K562 (cell line): ENCODE measurements around the gene FGF23. TPM values are rescaled to one million over a fixed set of nuclear protein-coding genes. Genes with fewer than 3 reads are reported as not detected.

Experiments
- ATAC-seq: fragments of 200-7000 bp; cut with Tn5 transposase; 3 replicates; pipeline ENCODE4 v1.9.1; 2020; ENCODE audit warnings: moderate library complexity
- BruUV-seq: library from RNA; stranded (reverse); fragments of 400-500 nt; replicated peaks from 2 replicates; lab custom pipeline; 2021; lab: Mats Ljungman, UMichigan
- CTCF ChIA-PET: fragments of 300-600 bp; formaldehyde crosslinking; extraction: SDS; loops from one replicate; lab custom pipeline; 2021; ENCODE audit warnings: low intra/inter-chr PET ratio; lab: Yijun Ruan, JAX
- POLR2A ChIA-PET: fragments of 300-600, 350-650 bp; sonication (Branson Sonifier 250); formaldehyde crosslinking; extraction: SDS; loops from one replicate; lab custom pipeline; 2021; ENCODE audit warnings: antibody characterized with exemption, inconsistent platforms; lab: Yijun Ruan, JAX
- DNase-seq, 4 experiments: peaks; one replicate each; pipeline versions ENCODE4 v3.0.0 to v3.0.0-alpha.2; 2011 to 2018; ENCODE audit warnings: low spot score in 3 of 4, mixed read lengths in 3 of 4; ENCODE audit errors: extremely low read depth in 1 of 4
- FAIRE-seq: peaks from 2 replicates; lab custom pipeline; 2011; peaks lifted over from hg19 to GRCh38; lab: Jason Lieb, UNC
- H2AFZ ChIP-seq: 2 replicates; pipeline ENCODE4 v1.6.0; 2011; ENCODE audit warnings: low read depth, low read length, control low read depth, inconsistent platforms
- H3K27ac ChIP-seq: fragments of 200-600 bp; 3 replicates; pipeline ENCODE4 v1.8.0; 2011; ENCODE audit warnings: low read depth, mild to moderate bottlenecking, control low read depth, inconsistent platforms, low read length, moderate library complexity, mixed read lengths; ENCODE audit errors: extremely low read depth
- H3K27me3 ChIP-seq, 2 experiments: fragments of 300-600 bp in 1 of 2; 2 replicates in 1 of 2; 3 replicates in 1 of 2; pipeline versions ENCODE4 v1.6.0 to v1.8.0; 2011; ENCODE audit warnings: inconsistent platforms in 2 of 2, low read length in 2 of 2, mild to moderate bottlenecking in 1 of 2, mixed read lengths in 1 of 2, moderate library complexity in 1 of 2; ENCODE audit not compliant: control insufficient read depth in 2 of 2, insufficient read depth in 2 of 2
- H3K36me3 ChIP-seq: fragments of 300-600 bp; 3 replicates; pipeline ENCODE4 v1.8.0; 2011; ENCODE audit warnings: mild to moderate bottlenecking, low read length, inconsistent platforms; ENCODE audit not compliant: control insufficient read depth, insufficient read depth
- H3K4me1 ChIP-seq, 2 experiments: fragments of 200-600 bp in 1 of 2; replicated peaks in 1 of 2; 2 replicates in 1 of 2; 3 replicates in 1 of 2; pipeline versions ENCODE4 v1.5.1 to v1.8.0; 2011; ENCODE audit warnings: inconsistent platforms in 2 of 2, low read length in 2 of 2, mild to moderate bottlenecking in 1 of 2, mixed read lengths in 1 of 2, moderate library complexity in 1 of 2; ENCODE audit not compliant: control insufficient read depth in 2 of 2, insufficient read depth in 2 of 2
- H3K4me2 ChIP-seq: 2 replicates; pipeline ENCODE4 v1.6.1; 2011; ENCODE audit warnings: low read length, control low read depth, inconsistent platforms, mixed read lengths; ENCODE audit not compliant: insufficient read depth
- H3K4me3 ChIP-seq: fragments of 200-600 bp; sonication (generic), shearing (Covaris generic); 2 replicates; pipeline ENCODE4 v1.5.1; 2016; ENCODE audit warnings: control low read depth, inconsistent platforms
- H3K79me2 ChIP-seq: fragments of 200-600 bp; 3 replicates; pipeline ENCODE4 v1.8.0; 2011; ENCODE audit warnings: low read length, inconsistent platforms; ENCODE audit not compliant: control insufficient read depth, insufficient read depth
- H3K9ac ChIP-seq, 2 experiments: 2 replicates each; pipeline versions ENCODE4 v1.6.0 to v1.6.1; 2011; ENCODE audit warnings: low read depth in 2 of 2, low read length in 2 of 2, control low read depth in 1 of 2, inconsistent platforms in 1 of 2, mild to moderate bottlenecking in 1 of 2, mixed read lengths in 1 of 2; ENCODE audit not compliant: insufficient read depth in 1 of 2
- H3K9me1 ChIP-seq: one replicate; pipeline ENCODE4 v1.6.0; 2011; ENCODE audit warnings: inconsistent platforms, mild to moderate bottlenecking, low read length, moderate library complexity; ENCODE audit not compliant: control insufficient read depth, insufficient read depth
- H3K9me3 ChIP-seq: replicated peaks from 2 replicates; pipeline ENCODE4 v1.5.1; 2011; ENCODE audit warnings: low read depth, low read length, inconsistent platforms; ENCODE audit not compliant: control insufficient read depth, insufficient read depth
- H4K20me1 ChIP-seq: replicated peaks from 2 replicates; pipeline ENCODE4 v1.6.1; 2011; ENCODE audit warnings: low read length, inconsistent platforms, mixed read lengths; ENCODE audit not compliant: control insufficient read depth, insufficient read depth
- CREB1 ChIP-seq, 2 experiments: sonication (generic) in 1 of 2; formaldehyde crosslinking in 1 of 2; IDR thresholded peaks; 2 replicates each; pipeline versions ENCODE4 v1.6.1 to v1.8.0; 2012 to 2022; ENCODE audit warnings: inconsistent platforms in 1 of 2, mild to moderate bottlenecking in 1 of 2, missing genetic modification reagents in 1 of 2, moderate library complexity in 1 of 2
- MBD2 ChIP-seq: sonication (generic); IDR thresholded peaks from 2 replicates; pipeline ENCODE4 v1.6.1; 2016; ENCODE audit warnings: low read depth, borderline replicate concordance
- MIER1 ChIP-seq: fragments of 450-650 bp; IDR thresholded peaks from 2 replicates; pipeline ENCODE4 v1.6.1; 2016; ENCODE audit warnings: antibody characterized with exemption, mild to moderate bottlenecking, low read depth
- NEUROD1 ChIP-seq: fragments of 150-350 bp; IDR thresholded peaks from 2 replicates; pipeline ENCODE4 v1.6.1; 2014; ENCODE audit warnings: borderline replicate concordance, low read length, low read depth; ENCODE audit not compliant: partially characterized antibody
- POLR3A ChIP-seq: IDR thresholded peaks from 2 replicates; pipeline ENCODE4 v1.6.1; 2011; ENCODE audit warnings: borderline replicate concordance, mild to moderate bottlenecking, moderate library complexity; ENCODE audit not compliant: insufficient read length, insufficient read depth; ENCODE audit errors: extremely low read depth
- ZFPM2 ChIP-seq: fragments of 250-450 bp; sonication (Bioruptor Pico); IDR thresholded peaks from 2 replicates; pipeline ENCODE4 v1.5.1; 2022; ENCODE audit warnings: mild to moderate bottlenecking
- ZNF316 ChIP-seq: fragments of 450-650 bp; IDR thresholded peaks from 2 replicates; pipeline ENCODE4 v1.6.1; 2016
- ZNF444 ChIP-seq: fragments of 250-450 bp; sonication (Bioruptor Pico); IDR thresholded peaks from 2 replicates; pipeline ENCODE4 v1.4.0; 2020; ENCODE audit warnings: mild to moderate bottlenecking, moderate library complexity
- WGBS: fragments of 100-300 bp; shearing (Covaris generic); methylation state at CpG from one replicate; pipeline ENCODE4 v1.1.6; 2016; ENCODE audit warnings: low coverage, mixed read lengths; ENCODE audit not compliant: insufficient coverage; ENCODE audit errors: missing lambda C conversion rate; 5-methylcytosine and 5-hydroxymethylcytosine counted together
- in situ Hi-C: fragments of 300-500 bp; cut with MboI; formaldehyde crosslinking; loops from 4 replicates; pipeline ENCODE4 v1.15.0; 2018; ENCODE audit warnings: inconsistent platforms, mixed read lengths
- intact Hi-C: fragments of 100-400 bp; cut with micrococcal nuclease; formaldehyde crosslinking; loops from 2 replicates; pipeline ENCODE4 v1.14.2; 2022
- polyA plus RNA-seq, 8 experiments: library from polyadenylated mRNA; depleted of rRNA in 4 of 8; stranded (reverse) in 5 of 8; unstranded in 3 of 8; fragments of >200 nt; fragmentation: Nextera tagmentation in 2 of 8; fragmentation: Illumina TruSeq in 1 of 8; extraction: Ambion mirVana in 2 of 8; extraction: Trizol in 1 of 8; gene quantifications; 2 replicates each; pipeline versions ENCODE4 v1.2.1 to v1.2.3, GENCODE V29; 2011 to 2014; ENCODE audit warnings: inconsistent platforms in 1 of 8, missing spikeins in 1 of 8
- total RNA-seq, 7 experiments: library from RNA; depleted of rRNA in 6 of 7; stranded (reverse); fragments of >200 nt in 6 of 7; fragmentation: Illumina TruSeq in 2 of 7; extraction: Trizol in 2 of 7; gene quantifications; 2 replicates each; pipeline versions ENCODE4 v1.2.1 to v1.2.3, GENCODE V29; 2011 to 2021; ENCODE audit warnings: low replicate concordance in 1 of 7
- TF ChIP-seq, protein P1 (sequence below), 2 experiments: fragments of 450-650 bp; IDR thresholded peaks; 2 replicates each; pipeline ENCODE4 v1.6.1; 2016
- TF ChIP-seq, protein P2 (sequence below): sonication (generic); formaldehyde crosslinking; IDR thresholded peaks from 2 replicates; pipeline ENCODE4 v1.8.0; 2022; ENCODE audit warnings: missing genetic modification reagents, mild to moderate bottlenecking, moderate library complexity, borderline replicate concordance
- TF ChIP-seq, protein P3 (sequence below), 2 experiments: IDR thresholded peaks in 1 of 2; conservative IDR thresholded peaks in 1 of 2; 2 replicates each; pipeline ENCODE4 v1.6.1; 2016; ENCODE audit warnings: low read depth in 2 of 2, mild to moderate bottlenecking in 1 of 2, missing compliant biosample characterization in 1 of 2, missing genetic modification characterization in 1 of 2, moderate library complexity in 1 of 2

FGF23 gene
- total and polyA plus RNA-seq, 9 of the 15 experiments (the other 6 are each of a cell fraction or from before 2014, with no cell fraction given) = 0.38 TPM; not detected in 8

DNA sequence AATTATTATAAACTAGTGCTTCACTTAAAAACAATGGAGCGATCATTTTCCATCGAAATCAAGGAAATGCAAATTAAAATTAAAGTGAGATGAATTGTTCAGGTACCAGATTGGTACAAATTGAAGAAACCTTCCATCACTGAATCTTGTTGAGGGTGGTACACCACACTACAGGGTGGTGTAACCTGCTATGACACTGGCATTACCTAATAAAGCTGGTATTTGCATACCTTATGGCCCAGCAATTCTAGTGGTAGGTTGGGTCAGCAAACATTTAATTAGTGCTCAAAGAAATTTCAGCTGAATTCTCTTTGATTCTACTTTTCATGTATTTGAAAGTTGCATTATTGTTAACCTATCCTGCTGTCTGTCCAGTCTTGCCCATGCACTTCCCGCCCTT is 49.3 kb downstream of the FGF23 start:
- Histone ChIP-seq H3K79me2 (no peaks in the 10 kb centered on the region), H2AFZ (no peak overlapping the region), H3K4me3 (no peak overlapping the region), H3K4me2 (no peak overlapping the region), H3K4me1 (no peaks in the 10 kb centered on the region), H3K9me3 (no peaks in the 10 kb centered on the region), H3K27ac (no peak overlapping the region), H3K9ac (no peak overlapping the region), H3K9me1 (no peaks in the 10 kb centered on the region), H3K27me3 (no peaks in the 10 kb centered on the region), H3K36me3 (no peaks in the 10 kb centered on the region), H4K20me1 (no peaks in the 10 kb centered on the region)
- FAIRE-seq (no peak), ATAC-seq (no peak), DNase-seq (no peak)
- intact Hi-C loops (no loop called here), in situ Hi-C loops (no loop called here)
- whole genome bisulfite sequencing = 19% methylated on average over 3 of the region's 3 CpGs
- POLR2A ChIA-PET = no interaction called here
- CTCF ChIA-PET = no interaction called here
- TF ChIP-seq NEUROD1 = no peak
- TF ChIP-seq POLR3A = no peak
- TF ChIP-seq MIER1 = no peak
- no peak for TF ChIP-seq CREB1 (IDR thresholded peaks at IDR 0.05)
- no peak for TF ChIP-seq CREB1 (CRISPR knock-in tag; IDR thresholded peaks at IDR 0.05)
- no peak for TF ChIP-seq ZFPM2 (CRISPR knock-in tag)
- no peak for TF ChIP-seq MBD2
- no peak for TF ChIP-seq ZNF316
- TF ChIP-seq ZNF444 (CRISPR knock-in tag) = no peak
- TF ChIP-seq, protein P1, sequence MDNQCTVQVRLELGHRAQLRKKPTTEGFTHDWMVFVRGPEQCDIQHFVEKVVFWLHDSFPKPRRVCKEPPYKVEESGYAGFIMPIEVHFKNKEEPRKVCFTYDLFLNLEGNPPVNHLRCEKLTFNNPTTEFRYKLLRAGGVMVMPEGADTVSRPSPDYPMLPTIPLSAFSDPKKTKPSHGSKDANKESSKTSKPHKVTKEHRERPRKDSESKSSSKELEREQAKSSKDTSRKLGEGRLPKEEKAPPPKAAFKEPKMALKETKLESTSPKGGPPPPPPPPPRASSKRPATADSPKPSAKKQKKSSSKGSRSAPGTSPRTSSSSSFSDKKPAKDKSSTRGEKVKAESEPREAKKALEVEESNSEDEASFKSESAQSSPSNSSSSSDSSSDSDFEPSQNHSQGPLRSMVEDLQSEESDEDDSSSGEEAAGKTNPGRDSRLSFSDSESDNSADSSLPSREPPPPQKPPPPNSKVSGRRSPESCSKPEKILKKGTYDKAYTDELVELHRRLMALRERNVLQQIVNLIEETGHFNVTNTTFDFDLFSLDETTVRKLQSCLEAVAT (IDR thresholded peaks at IDR 0.05) = no peak
- TF ChIP-seq, protein P2, sequence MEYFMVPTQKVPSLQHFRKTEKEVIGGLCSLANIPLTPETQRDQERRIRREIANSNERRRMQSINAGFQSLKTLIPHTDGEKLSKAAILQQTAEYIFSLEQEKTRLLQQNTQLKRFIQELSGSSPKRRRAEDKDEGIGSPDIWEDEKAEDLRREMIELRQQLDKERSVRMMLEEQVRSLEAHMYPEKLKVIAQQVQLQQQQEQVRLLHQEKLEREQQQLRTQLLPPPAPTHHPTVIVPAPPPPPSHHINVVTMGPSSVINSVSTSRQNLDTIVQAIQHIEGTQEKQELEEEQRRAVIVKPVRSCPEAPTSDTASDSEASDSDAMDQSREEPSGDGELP (CRISPR knock-in tag) = no peak
- TF ChIP-seq, protein P3, sequence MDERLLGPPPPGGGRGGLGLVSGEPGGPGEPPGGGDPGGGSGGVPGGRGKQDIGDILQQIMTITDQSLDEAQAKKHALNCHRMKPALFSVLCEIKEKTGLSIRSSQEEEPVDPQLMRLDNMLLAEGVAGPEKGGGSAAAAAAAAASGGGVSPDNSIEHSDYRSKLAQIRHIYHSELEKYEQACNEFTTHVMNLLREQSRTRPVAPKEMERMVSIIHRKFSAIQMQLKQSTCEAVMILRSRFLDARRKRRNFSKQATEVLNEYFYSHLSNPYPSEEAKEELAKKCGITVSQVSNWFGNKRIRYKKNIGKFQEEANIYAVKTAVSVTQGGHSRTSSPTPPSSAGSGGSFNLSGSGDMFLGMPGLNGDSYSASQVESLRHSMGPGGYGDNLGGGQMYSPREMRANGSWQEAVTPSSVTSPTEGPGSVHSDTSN (CRISPR knock-in tag; IDR thresholded peaks at IDR 0.05; ENCODE audit: low read depth) = no peak
- TF ChIP-seq, protein P3 (tag; conservative IDR thresholded peaks at IDR 0.05; ENCODE audit: low read depth) = no peak
- BruUV-seq = no TSS peak
